Non-pigmented ciliary epithelial cell (primary cell): ENCODE results near the gene GLMP.

Experiments
- DNase-seq: peaks from one replicate; pipeline ENCODE4 v3.0.0-alpha.2; 2010; ENCODE audit warnings: low read depth

Gene GLMP

GRCh38 chr1:156285437-156285836, 10.0 kb downstream of the GLMP start:
- DNase-seq, result no peak

GRCh38 chr1:156284757-156285156, 10.7 kb downstream of the GLMP start:
- DNase-seq, result no peak

GRCh38 chr1:156284112-156284511, 11.4 kb downstream of the GLMP start, which contains the start of gene TMEM79:
TSS of gene TMEM79 (plus strand) at chr1:156284325. CDS start at chr1:156285227, 902 bp downstream.
- no peak for DNase-seq

GRCh38 chr1:156283521-156283920, 12.0 kb downstream of the GLMP start:
- DNase-seq, result no peak

DNA sequence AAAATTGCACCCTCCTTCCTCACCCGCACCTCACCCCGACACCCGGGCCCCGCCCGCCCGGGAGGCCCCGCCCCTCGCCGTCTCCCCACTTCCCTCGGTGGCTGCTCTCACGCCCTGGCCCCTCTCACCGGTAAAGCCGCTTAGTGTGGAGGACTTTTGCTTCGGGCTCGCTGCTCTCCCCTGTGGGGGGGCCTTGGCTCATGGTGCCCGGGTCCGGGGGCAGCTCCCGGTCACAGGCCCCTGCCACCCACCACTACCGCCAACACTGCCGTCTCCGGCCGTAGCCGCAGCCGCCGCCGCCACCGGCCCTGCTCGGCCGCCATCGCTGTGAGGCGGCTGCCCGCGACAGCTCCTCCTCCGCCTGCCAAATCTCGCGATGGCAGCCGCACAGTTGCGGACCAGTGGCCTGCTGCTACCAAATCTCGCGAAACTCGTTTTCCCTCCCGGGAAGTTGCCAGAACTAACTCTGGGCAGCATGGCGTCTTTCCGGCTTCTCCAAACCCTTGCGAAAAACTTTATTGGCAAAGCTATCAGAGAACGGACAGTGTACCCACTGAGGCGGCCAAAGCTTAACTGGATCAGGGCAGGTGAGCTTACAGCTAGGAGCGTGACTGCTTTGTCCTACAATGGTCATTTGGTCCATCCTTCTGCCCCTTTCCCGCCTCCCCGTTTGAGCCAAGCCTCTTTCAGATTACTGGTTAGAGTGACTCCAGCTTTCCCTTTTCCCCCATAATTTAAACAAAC, 12.8 kb downstream of the GLMP start, which contains the start of gene SMG5:
Gene SMG5, minus strand, starts transcription at position 347 of the 744 bp plus-strand sequence. Its CDS starts 145 bp downstream, at position 202.
- peak; percentile 95 for DNase-seq

- no peak for DNase-seq
These were observed 13.6 kb downstream of the GLMP start for GRCh38 chr1:156281693-156282478.

- no peak for DNase-seq
These were observed 14.2 kb downstream of the GLMP start for GRCh38 chr1:156281281-156281680.

GRCh38 chr1:156279837-156280236, 15.6 kb downstream of the GLMP start:
- no peak for DNase-seq

DNA sequence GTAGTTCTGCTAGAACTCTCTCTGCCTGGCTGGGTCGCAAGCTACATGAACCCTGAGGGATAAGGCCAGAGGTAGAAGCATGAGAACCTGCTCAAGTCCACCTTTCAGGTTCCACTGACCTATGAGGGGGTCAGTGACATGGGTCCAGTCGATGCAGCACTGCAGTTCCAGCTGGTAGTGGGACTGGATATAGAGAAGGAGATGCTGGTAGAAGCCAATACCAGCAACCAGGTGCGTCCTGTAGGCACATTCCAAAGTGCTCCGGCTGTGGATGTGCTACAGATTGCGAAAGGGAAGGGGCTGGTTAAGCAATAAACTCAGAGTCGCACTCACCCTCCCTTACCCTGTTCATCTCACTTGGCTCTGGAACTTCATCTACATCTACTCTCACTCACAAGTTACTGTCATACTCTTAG, 18.5 kb downstream of the GLMP start:
- no peak for DNase-seq

DNA sequence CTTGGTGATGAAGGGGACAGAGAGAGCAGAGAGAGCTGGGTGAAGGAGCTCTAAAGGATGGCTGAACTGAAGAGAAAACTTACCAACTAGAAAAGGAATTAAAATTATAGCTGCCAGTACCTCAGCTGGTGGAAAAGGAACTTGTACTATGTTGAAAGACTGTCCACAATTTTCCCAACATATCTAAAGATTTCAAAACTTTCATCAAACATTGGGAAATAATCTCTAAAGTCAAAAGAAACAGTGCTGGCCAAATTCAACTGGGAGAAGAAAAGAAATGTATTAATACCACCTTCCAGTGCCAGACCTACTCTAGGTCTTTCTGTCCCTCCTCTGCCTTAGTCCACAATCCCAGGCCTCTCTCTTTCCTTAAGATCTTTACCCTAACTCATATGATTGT, 18.9 kb downstream of the GLMP start:
- DNase-seq, result no peak

GRCh38 chr1:156270314-156270713, 25.2 kb downstream of the GLMP start:
- DNase-seq, result no peak

GRCh38 chr1:156268336-156268735, 27.1 kb downstream of the GLMP start:
- DNase-seq, result no peak

DNA sequence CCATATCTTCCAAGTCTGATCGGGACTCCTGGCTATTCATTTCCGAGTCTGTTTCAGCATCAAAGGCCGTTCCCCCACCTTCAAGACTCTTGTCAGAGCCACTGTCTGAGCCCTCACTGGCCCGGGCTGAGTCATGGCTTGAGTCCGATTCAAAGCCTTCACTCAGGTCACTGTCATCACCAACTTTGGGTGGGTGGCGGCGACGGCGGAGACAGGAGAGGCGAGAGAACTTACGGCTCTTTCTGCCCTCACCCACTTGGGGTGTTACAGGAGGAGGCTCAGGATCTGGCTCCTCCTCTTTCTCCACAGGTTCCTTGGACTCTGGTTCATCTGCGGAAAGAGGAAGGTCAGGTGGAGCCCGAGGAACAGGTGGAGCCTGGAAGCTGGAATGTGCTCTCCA, 29.4 kb downstream of the GLMP start:
- DNase-seq, result no peak

DNA sequence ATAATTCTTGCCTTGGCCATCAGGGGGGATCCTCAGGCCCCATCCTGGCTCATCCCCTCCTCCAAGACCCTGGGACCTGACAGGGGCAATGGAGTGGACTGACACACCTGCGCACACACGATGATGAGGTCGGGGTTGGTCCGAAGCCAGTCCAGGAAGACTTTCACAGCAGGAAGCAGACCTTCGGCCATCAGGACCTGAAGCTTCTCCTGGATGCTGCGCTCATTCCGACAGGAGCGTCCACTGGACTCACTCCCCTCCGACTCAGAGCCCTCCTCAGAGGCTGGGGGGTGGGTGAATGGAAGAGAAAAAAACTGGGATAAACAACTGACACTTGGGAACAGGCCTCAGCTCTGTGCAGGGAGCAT, 32.2 kb downstream of the GLMP start:
- DNase-seq, result no peak

- DNase-seq, result no peak
These were observed 32.8 kb downstream of the GLMP start for GRCh38 chr1:156262461-156263287.

DNA sequence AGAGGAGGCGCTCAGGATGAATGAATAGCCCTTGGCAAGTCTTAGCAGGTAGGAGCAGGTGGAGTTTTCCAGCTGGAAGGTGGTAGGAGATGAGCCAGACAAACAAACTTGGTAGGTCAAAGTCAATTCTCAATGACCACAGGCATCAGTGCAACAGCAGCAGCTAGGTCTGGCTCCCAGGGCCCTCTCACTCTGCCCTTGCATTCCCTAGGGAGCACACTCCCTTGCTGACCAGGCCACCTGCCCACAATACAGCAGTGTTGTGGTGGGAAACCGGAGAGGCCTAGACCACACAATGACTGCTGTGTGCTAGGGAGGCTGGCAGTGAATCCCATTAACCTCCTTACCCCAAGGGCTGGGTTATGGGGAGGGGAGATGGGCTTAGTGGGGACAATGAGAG, 34.6 kb downstream of the GLMP start:
- DNase-seq, result no peak

GRCh38 chr1:156259805-156260204, 35.7 kb downstream of the GLMP start:
- DNase-seq, result no peak

DNA sequence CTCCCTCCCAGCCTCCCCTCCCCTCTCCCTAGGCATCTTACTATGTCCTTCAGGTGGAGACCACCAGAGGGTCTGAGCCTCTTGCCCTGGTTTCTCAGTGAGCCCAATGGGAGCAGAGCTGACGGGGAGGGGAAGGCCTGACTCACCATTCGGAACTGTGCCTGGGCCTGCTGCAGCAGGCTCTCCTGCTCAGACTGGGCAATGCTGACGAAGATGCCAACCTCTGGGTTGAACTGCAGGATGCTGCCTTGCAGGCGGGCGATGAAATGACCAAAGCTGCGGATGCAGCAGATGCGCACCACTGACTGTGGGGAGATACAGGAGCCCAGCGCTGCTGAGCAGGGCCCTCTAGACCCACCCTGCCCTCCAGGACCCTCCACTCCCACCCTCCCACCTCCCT, 36.6 kb downstream of the GLMP start:
- DNase-seq, result no peak

- no peak for DNase-seq
These were observed 37.8 kb downstream of the GLMP start for GRCh38 chr1:156257711-156258110.

- DNase-seq, result no peak
These were observed 41.8 kb downstream of the GLMP start for GRCh38 chr1:156253634-156254033.

GRCh38 chr1:156251527-156251926, 44.0 kb downstream of the GLMP start:
- DNase-seq, result no peak

- DNase-seq, result no peak
These were observed 45.9 kb downstream of the GLMP start for GRCh38 chr1:156249593-156249992.

DNA sequence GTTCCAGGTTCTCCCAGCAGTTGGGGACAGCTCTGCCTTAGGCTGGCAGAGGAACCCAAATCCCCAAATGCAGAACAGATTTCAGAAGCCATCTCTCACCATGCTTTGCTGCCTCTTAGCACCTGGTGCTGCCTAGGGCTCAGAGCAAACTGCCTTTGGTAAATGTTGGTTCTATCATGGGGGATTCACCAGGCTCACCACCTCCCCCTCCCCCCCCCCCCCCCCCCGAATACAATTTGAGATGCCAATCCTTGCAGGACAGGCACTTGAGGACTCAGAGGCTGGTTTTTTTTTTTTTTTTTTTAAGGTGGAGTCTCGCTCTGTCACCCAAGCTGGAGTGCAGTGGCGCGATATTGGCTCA, 47.2 kb downstream of the GLMP start:
- DNase-seq, result no peak
